ENCODE measurements around the gene CBL. TPM values are rescaled to one million over a fixed set of nuclear protein-coding genes. Genes with fewer than 3 reads are reported as not detected.

CBL gene
- total and polyA plus RNA-seq, 10 of the 15 experiments (the other 5 are each of a cell fraction or from before 2014, with no cell fraction given): 3.9 to 27.1 (median 9.5) TPM

DNA sequence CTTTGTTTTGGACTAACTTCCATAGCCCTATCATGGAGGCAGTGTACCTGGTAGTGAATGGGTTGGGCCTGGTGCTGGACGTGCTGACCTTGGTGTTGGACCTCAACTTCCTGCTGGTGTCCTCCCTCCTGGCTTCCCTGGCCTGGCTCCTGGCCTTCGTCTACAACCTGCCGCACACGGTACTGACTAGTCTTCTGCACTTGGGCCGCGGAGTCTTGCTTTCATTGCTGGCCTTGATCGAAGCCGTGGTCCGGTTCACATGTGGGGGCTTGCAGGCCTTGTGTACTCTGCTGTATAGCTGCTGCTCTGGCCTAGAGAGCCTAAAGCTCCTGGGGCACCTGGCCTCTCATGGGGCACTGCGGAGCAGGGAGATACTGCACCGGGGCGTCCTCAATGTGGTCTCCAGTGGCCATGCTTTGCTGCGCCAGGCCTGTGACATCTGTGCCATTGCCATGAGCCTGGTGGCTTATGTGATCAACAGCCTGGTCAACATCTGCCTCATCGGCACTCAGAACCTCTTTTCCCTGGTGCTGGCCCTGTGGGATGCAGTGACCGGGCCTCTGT lies 129.0 kb downstream of the CBL start:
- DNase-seq (ENCODE audit: low read depth, low spot score): no peak
- TF ChIP-seq, protein P1, sequence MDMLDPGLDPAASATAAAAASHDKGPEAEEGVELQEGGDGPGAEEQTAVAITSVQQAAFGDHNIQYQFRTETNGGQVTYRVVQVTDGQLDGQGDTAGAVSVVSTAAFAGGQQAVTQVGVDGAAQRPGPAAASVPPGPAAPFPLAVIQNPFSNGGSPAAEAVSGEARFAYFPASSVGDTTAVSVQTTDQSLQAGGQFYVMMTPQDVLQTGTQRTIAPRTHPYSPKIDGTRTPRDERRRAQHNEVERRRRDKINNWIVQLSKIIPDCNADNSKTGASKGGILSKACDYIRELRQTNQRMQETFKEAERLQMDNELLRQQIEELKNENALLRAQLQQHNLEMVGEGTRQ (IDR thresholded peaks at IDR 0.05; ENCODE audit: borderline replicate concordance, low read depth, low read length): no peak
- TF ChIP-seq POLR2A (IDR thresholded peaks at IDR 0.05; ENCODE audit: low read depth, low read length): peak; percentile 50
- intact Hi-C loops (cut with micrococcal nuclease; ENCODE audit: unreplicated experiment) (loop anchor here (5.0 kb wide), 2 partner anchors 137 to 268 kb away; partner anchors contain the start of gene VPS11), in situ Hi-C loops (cut with MboI) (no loop called here)
- CTCF ChIA-PET: interaction anchor here (1.6 to 6.1 kb wide), 2 partner anchors 13 to 129 kb away, joined by 5 to 58 read pairs; partner anchors contain the start of gene CBL
- ATAC-seq: no peak
- no peak for FAIRE-seq
- H3K27me3 ChIP-seq (replicated peaks in 1 of 2; ENCODE audit: control insufficient read depth in 2 of 2, insufficient read depth in 2 of 2, low read length in 1 of 2): no peaks in the 10 kb centered on the region; a peak in 1 of 4 replicates
- H3K9ac ChIP-seq (ENCODE audit: control insufficient read depth, insufficient read depth, low read length): peak overlapping the region; percentile 93
- peaks cover 12% of the 10 kb centered on the region for H3K4me1 ChIP-seq (ENCODE audit: control insufficient read depth, insufficient read depth, low read length)
- POLR2A ChIA-PET: interaction anchor here (0.6 to 1.6 kb wide), 3 partner anchors 11 to 499 kb away, joined by 3 to 5 read pairs (median 3); no protein-coding TSS in a partner anchor
- H3K9me3 ChIP-seq (replicated peaks; ENCODE audit: control insufficient read depth, insufficient read depth, low read length): no peaks in the 10 kb centered on the region
- no TSS peak for BruUV-seq (replicated peaks)
- RAD21 ChIA-PET (ENCODE audit: unreplicated experiment): interaction anchor here (0.6 kb wide), 1 partner anchor 140 kb away, joined by 3 read pairs; no protein-coding TSS in a partner anchor
- peak overlapping the region; percentile 91 for H3K4me3 ChIP-seq
- 88% methylated on average over 15 of the region's 15 CpGs for WGBS (ENCODE audit: insufficient coverage, insufficient replicate concordance, low lambda C conversion rate, missing lambda C conversion rate)
- no peaks in the 10 kb centered on the region for H4K20me1 ChIP-seq (ENCODE audit: control insufficient read depth, insufficient read depth)
- H3K4me2 ChIP-seq (ENCODE audit: control insufficient read depth, insufficient read depth): peak overlapping the region; percentile 98
- H3K36me3 ChIP-seq (ENCODE audit: control insufficient read depth in 2 of 2, insufficient read depth in 2 of 2, low read length in 1 of 2): no peaks in the 10 kb centered on the region
- peak overlapping the region; percentile 85 for H3K27ac ChIP-seq (ENCODE audit: control insufficient read depth, insufficient read depth)
- no peak overlapping the region for H2AFZ ChIP-seq (ENCODE audit: control insufficient read depth, low read depth, low read length)
- SMC1A ChIA-PET (ENCODE audit: uncharacterized antibody, unreplicated experiment): interaction anchor here (0.8 to 1.4 kb wide), 3 partner anchors 11 to 47 kb away, joined by 3 to 8 read pairs (median 3); no protein-coding TSS in a partner anchor
- H3K79me2 ChIP-seq (ENCODE audit: control insufficient read depth, insufficient read depth, low read length): peaks cover 13% of the 10 kb centered on the region

DNA sequence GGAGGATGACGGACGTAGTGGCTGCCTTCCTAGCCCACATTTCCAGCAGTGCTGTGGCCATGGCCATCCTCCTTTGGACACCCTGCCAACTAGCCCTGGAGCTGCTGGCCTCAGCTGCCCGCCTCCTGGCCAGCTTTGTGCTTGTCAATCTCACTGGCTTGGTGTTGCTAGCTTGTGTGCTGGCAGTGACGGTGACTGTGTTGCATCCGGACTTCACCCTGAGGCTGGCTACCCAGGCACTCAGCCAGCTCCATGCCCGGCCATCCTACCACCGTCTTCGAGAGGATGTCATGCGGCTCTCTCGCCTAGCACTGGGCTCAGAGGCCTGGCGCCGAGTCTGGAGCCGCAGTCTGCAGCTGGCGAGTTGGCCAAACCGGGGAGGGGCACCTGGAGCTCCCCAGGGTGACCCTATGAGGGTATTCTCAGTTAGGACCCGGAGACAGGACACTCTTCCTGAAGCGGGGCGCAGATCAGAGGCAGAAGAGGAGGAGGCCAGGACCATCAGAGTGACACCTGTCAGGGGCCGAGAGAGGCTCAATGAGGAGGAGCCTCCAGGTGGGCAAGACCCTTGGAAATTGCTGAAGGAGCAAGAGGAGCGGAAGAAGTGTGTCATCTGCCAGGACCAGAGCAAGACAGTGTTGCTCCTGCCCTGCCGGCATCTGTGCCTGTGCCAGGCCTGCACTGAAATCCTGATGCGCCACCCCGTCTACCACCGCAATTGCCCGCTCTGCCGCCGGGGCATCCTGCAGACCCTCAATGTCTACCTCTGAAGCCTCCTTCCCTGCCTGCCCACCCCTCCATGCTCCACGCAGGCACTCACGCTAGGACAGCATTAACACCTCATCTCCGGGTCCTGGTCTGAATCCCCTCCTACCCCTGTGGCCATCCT lies 129.8 kb downstream of the CBL start:
- ChIA-PET RAD21 (ENCODE audit: unreplicated experiment) (interaction anchor here (0.6 kb wide), 1 partner anchor 141 kb away, joined by 3 read pairs; no protein-coding TSS in a partner anchor), SMC1A (ENCODE audit: uncharacterized antibody, unreplicated experiment) (interaction anchor here (0.8 kb wide), 1 partner anchor 12 kb away, joined by 3 read pairs; no protein-coding TSS in a partner anchor), POLR2A (no interaction called here), CTCF (interaction anchor here (2.7 to 6.1 kb wide), 3 partner anchors 13 to 17 kb away, joined by 11 to 88 read pairs (median 58); no protein-coding TSS in a partner anchor)
- TF ChIP-seq POLR2AphosphoS2 (IDR thresholded peaks at IDR 0.05; ENCODE audit: low read depth, low read length) (no peak), RUNX3 (IDR thresholded peaks at IDR 0.05; ENCODE audit: low read length) (no peak), RAD51 (IDR thresholded peaks at IDR 0.05) (no peak), TCF3 (IDR thresholded peaks at IDR 0.05; ENCODE audit: borderline replicate concordance, insufficient read depth, low read depth, low read length) (no peak)
- Histone ChIP-seq H3K4me2 (ENCODE audit: control insufficient read depth, insufficient read depth) (peak overlapping the region; percentile 98), H2AFZ (ENCODE audit: control insufficient read depth, low read depth, low read length) (no peak overlapping the region), H4K20me1 (ENCODE audit: control insufficient read depth, insufficient read depth) (no peaks in the 10 kb centered on the region), H3K27me3 (replicated peaks in 1 of 2; ENCODE audit: control insufficient read depth in 2 of 2, insufficient read depth in 2 of 2, low read length in 1 of 2) (peaks cover 0 to 4% of the 10 kb centered on the region in 2 experiments), H3K4me1 (ENCODE audit: control insufficient read depth, insufficient read depth, low read length) (peaks cover 12% of the 10 kb centered on the region), H3K79me2 (ENCODE audit: control insufficient read depth, insufficient read depth, low read length) (peaks cover 13% of the 10 kb centered on the region), H3K4me3 (peak overlapping the region; percentile 91), H3K27ac (ENCODE audit: control insufficient read depth, insufficient read depth) (no peak overlapping the region), H3K9ac (ENCODE audit: control insufficient read depth, insufficient read depth, low read length) (no peak overlapping the region), H3K9me3 (replicated peaks; ENCODE audit: control insufficient read depth, insufficient read depth, low read length) (no peaks in the 10 kb centered on the region), H3K36me3 (ENCODE audit: control insufficient read depth in 2 of 2, insufficient read depth in 2 of 2, low read length in 1 of 2) (no peaks in the 10 kb centered on the region)
- ATAC-seq (no peak), FAIRE-seq (no peak), DNase-seq (ENCODE audit: low read depth, low spot score) (no peak)
- no TSS peak for BruUV-seq (replicated peaks)
- 96% methylated on average over 30 of the region's 30 CpGs for WGBS (ENCODE audit: insufficient coverage, insufficient replicate concordance, low lambda C conversion rate, missing lambda C conversion rate)
- in situ Hi-C loops (cut with MboI) (no loop called here), intact Hi-C loops (cut with micrococcal nuclease; ENCODE audit: unreplicated experiment) (loop anchor here (5.0 kb wide), 2 partner anchors 136 to 269 kb away; partner anchors contain the start of gene VPS11)

Measured in GM12878 (cell line).